Erythroblast (primary cell): ENCODE results near the gene WIPF3.
"Not testable (repeated sequence)": the region's sequence is repeated elsewhere in the genome, so short reads cannot be mapped to it uniquely, and the experiment has no call there.

Experiments used
- DNase-seq, 2 experiments: peaks; one replicate each; lab custom pipeline; 2025; lab: John Stamatoyannopoulos, UW
- GATA1 ChIP-seq: IDR thresholded peaks from 2 replicates; pipeline ENCODE4 v1.6.1; 2011; ENCODE audit warnings: low read depth, mild to moderate bottlenecking, control low read depth, low read length, moderate library complexity
- POLR2A ChIP-seq: IDR thresholded peaks from 2 replicates; pipeline ENCODE4 v1.6.1; 2011; ENCODE audit warnings: mild to moderate bottlenecking, low read length

Gene WIPF3

GRCh38 chr7:29940199-29940598 lies 133.9 kb downstream of the WIPF3 start:
- no peak for DNase-seq

DNA sequence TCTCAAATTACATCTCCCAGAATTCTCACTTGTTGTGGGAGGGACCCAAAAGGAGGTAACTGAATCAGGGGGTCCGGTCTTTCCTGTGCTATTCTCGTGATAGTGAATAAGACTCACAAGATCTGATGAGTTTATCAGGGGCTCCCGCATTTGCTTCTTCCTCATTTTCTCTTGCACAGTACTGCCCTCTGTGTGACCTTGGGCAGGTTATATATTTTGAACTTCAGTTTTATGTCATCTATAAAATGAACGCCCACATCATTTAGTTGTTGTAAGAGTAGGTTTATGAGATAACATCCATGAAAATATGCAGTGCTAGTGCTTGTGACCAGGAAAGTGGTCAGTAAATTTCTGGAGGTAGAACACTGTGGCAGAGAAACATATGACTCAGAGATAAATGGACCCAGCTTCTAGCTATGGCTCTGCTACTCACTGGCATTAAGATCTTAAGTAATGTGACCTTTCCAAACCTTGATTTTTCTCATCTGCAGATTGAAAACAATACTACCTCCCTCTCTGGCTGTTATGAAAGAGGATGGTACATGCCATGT lies 139.0 kb downstream of the WIPF3 start:
- TF ChIP-seq GATA1: no peak
- TF ChIP-seq POLR2A: no peak

More at GRCh38 chr7:29940199-29940598, 133.9 kb downstream of the WIPF3 start:
- no peak for TF ChIP-seq POLR2A
- no peak for TF ChIP-seq GATA1

GRCh38 chr7:29946428-29947186 lies 140.3 kb downstream of the WIPF3 start:
- TF ChIP-seq GATA1 (no peak), POLR2A (no peak)
- peak; percentile 24 to 32 for DNase-seq

More for the DNA sequence above, 139.0 kb downstream of the WIPF3 start:
- no peak for DNase-seq

DNA sequence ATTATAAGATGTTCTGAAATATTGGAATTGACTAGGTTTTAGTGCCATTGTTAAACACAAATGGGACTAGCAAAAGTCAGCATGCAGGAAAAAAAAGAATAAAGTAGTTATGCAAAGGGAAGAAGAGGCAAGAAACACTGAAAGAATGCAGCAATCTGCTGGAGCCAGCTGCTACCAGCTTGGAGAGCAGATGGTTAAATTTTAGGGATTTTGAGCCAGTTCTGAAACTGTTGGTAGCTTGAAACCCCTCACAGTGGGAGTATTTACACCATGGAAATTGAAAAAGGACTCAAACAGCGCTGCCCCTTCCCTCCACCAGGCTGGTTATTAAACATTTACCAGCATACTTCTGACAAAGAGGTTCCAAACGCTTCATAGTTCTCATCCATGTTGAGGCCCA lies 142.3 kb downstream of the WIPF3 start:
- TF ChIP-seq POLR2A: no peak
- no peak for TF ChIP-seq GATA1
- DNase-seq: no peak

DNA sequence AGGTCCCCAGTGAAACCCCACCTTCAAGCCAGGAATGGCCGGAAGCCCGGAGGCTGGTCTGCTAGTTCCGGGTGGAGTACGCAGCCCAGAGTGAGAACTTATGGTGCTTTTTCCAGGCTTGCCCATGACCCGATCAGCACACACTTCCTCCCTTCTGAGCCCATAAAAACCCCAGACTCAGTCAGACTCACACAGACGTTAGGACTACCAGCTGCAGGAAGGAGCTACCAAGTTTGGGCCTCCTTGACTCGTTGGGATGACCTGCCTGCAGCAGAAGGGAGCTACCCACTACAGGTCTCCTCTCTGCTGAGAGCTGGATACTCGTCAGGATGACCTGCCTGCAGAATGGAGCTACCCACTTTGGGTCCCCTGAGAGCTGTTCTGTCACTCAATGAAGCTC lies 144.2 kb downstream of the WIPF3 start:
- TF ChIP-seq GATA1 (no peak), POLR2A (no peak)
- DNase-seq: no peak

- TF ChIP-seq POLR2A (no peak), GATA1 (no peak)
- no peak for DNase-seq
These were observed 144.9 kb downstream of the WIPF3 start for GRCh38 chr7:29951206-29951605.

- no peak for DNase-seq
- no peak for TF ChIP-seq POLR2A
- TF ChIP-seq GATA1: no peak
These were observed 147.5 kb downstream of the WIPF3 start for GRCh38 chr7:29953726-29954347.

GRCh38 chr7:29955075-29955792 lies 148.9 kb downstream of the WIPF3 start:
- TF ChIP-seq POLR2A (no peak), GATA1 (no peak)
- no peak for DNase-seq

GRCh38 chr7:29955799-29956486 lies 149.6 kb downstream of the WIPF3 start:
- no peak for DNase-seq
- TF ChIP-seq POLR2A (no peak), GATA1 (no peak)

- no peak for DNase-seq
- TF ChIP-seq GATA1: no peak
- TF ChIP-seq POLR2A: no peak
These were observed 150.2 kb downstream of the WIPF3 start for GRCh38 chr7:29956487-29956836.

- TF ChIP-seq POLR2A: no peak
- TF ChIP-seq GATA1: no peak
- DNase-seq: no peak
These were observed 151.4 kb downstream of the WIPF3 start for GRCh38 chr7:29957521-29958310.

DNA sequence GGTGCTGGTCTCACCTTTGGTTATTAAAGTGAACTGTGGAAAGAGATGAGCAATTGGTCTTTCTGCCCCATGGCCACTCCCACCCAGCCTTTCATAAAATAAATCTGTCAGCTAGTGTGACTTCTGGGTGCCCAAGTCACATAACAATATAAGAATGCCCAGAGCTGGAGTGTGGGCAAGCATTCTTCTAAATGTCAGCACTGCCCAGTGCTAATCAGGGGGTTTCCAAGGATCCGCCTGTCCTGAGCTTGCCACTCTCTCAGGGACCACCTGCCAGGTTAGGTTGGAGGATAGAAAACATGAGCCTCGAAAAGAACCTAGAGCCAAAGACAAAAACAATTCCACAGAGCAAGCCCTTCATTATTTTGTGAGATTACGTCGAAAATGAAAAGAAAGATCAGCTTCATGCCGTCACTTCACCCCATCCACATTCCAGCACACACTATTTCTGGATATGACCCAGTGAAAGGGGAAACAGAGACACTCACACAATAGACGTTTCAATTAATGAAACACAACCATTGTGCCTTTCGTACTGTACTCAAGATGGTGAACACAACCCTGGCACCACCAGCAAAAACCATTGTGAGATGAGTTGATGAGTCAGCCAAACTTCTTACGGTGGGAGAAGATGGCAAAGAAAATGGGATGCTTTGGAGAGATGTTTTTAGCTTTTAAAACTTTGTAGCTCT lies 152.5 kb downstream of the WIPF3 start:
- no peak for TF ChIP-seq GATA1
- no peak for TF ChIP-seq POLR2A
- no peak for DNase-seq

DNA sequence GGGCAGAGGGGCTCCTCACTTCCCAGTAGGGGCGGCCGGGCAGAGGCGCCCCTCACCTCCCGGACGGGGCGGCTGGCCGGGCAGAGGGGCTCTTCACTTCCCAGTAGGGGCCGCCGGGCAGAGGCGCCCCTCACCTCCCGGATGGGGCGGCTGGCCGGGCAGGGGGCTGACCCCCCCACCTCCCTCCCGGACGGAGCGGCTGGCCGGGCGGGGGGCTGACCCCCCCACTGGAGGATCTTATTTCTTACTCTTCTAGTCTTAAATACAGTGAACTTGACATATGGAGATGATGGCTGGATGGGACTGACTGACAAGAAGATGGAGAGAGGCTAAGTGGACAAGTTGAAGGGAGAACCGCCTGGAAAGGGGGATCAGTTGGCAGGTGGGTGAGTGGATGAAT lies 155.3 kb downstream of the WIPF3 start:
- not testable (repeated sequence) for DNase-seq
